HG02938 (cell line): ENCODE measurements around the gene PMM2.
"Not testable (repeated sequence)": the region's sequence is repeated elsewhere in the genome, so short reads cannot be mapped to it uniquely, and the experiment has no call there.

ENCODE experiments used
- ATAC-seq: cut with Tn5 transposase; IDR thresholded peaks from one replicate; pipeline ENCODE4 v1.9.1; 2021; ENCODE audit warnings: mild to moderate bottlenecking, moderate library complexity; ENCODE audit not compliant: unreplicated experiment

PMM2 gene

GRCh38 chr16:8816967-8817655 lies 19.5 kb downstream of the PMM2 start:
- ATAC-seq = no peak

GRCh38 chr16:8818504-8819270 lies 21.0 kb downstream of the PMM2 start:
- peak; percentile 78 for ATAC-seq

- no peak for ATAC-seq
Measured at GRCh38 chr16:8819411-8820034, 21.9 kb downstream of the PMM2 start.

GRCh38 chr16:8822403-8822802 lies 24.8 kb downstream of the PMM2 start:
- no peak for ATAC-seq

GRCh38 chr16:8826278-8826879 lies 28.7 kb downstream of the PMM2 start:
- ATAC-seq = no peak

GRCh38 chr16:8828541-8829165 lies 31.0 kb downstream of the PMM2 start:
- no peak for ATAC-seq

GRCh38 chr16:8831450-8831849 lies 33.8 kb downstream of the PMM2 start:
- ATAC-seq = no peak

GRCh38 chr16:8831871-8832716 lies 34.5 kb downstream of the PMM2 start:
- ATAC-seq = no peak

GRCh38 chr16:8832717-8833105 lies 35.1 kb downstream of the PMM2 start:
- no peak for ATAC-seq

GRCh38 chr16:8836797-8837196 lies 39.2 kb downstream of the PMM2 start:
- not testable (repeated sequence) for ATAC-seq

- not testable (repeated sequence) for ATAC-seq
Measured at GRCh38 chr16:8837594-8837993, 40.0 kb downstream of the PMM2 start.

- ATAC-seq = not testable (repeated sequence)
Measured at GRCh38 chr16:8842016-8842415, 44.4 kb downstream of the PMM2 start.

- ATAC-seq = not testable (repeated sequence)
Measured at GRCh38 chr16:8843296-8843695, 45.7 kb downstream of the PMM2 start.

- ATAC-seq = no peak
Measured at GRCh38 chr16:8845699-8846298, 48.2 kb downstream of the PMM2 start.

GRCh38 chr16:8846401-8846932 lies 48.8 kb downstream of the PMM2 start:
- no peak for ATAC-seq

- ATAC-seq = no peak
Measured at GRCh38 chr16:8847145-8847544, 49.5 kb downstream of the PMM2 start.

- ATAC-seq = no peak
Measured at GRCh38 chr16:8847623-8848022, 50.0 kb downstream of the PMM2 start.

GRCh38 chr16:8848231-8848938 lies 50.7 kb downstream of the PMM2 start:
- no peak for ATAC-seq

- no peak for ATAC-seq
Measured at GRCh38 chr16:8848939-8849391, 51.3 kb downstream of the PMM2 start.
